Measurements from ENCODE around the gene MOSPD3. TPM values are rescaled to one million over a fixed set of nuclear protein-coding genes. Genes with fewer than 3 reads are reported as not detected.

MOSPD3 gene
- total RNA-seq, 6 experiments from 2014 or later, result 8.6 to 19.3 (median 13.9) TPM

GRCh38 chr7:100577103-100577502 is 35.2 kb upstream of the MOSPD3 start:
- H3K9me3 ChIP-seq, result no peaks in the 10 kb centered on the region
- no peak for ATAC-seq
- H3K4me1 ChIP-seq, result peaks cover 0 to 5% (median 0%) of the 10 kb centered on the region in 4 donors
- intact Hi-C loops (cut with DNase I), result no loop called here
- no peak overlapping the region for H3K27ac ChIP-seq
- no peak for TF ChIP-seq POLR2A (IDR thresholded peaks at IDR 0.05)
- TF ChIP-seq CTCF (IDR thresholded peaks at IDR 0.05), result no peak
- H3K27me3 ChIP-seq, result no peaks in the 10 kb centered on the region
- no peak overlapping the region for H3K4me3 ChIP-seq
- 100% methylated on average over 1 of the region's 24 CpGs for WGBS (ENCODE audit: insufficient coverage, low coverage, low lambda C conversion rate, missing lambda C conversion rate)
- no peak for DNase-seq
- peaks cover 0 to 64% (median 14%) of the 10 kb centered on the region in 4 donors for H3K36me3 ChIP-seq

GRCh38 chr7:100577507-100577906 is 34.8 kb upstream of the MOSPD3 start:
- H3K27me3 ChIP-seq, result no peaks in the 10 kb centered on the region
- no peaks in the 10 kb centered on the region for H3K9me3 ChIP-seq
- 100% methylated on average over 1 of the region's 14 CpGs for WGBS (ENCODE audit: insufficient coverage, low coverage, low lambda C conversion rate, missing lambda C conversion rate)
- ATAC-seq (no peak), DNase-seq (no peak)
- no peak overlapping the region for H3K27ac ChIP-seq
- TF ChIP-seq POLR2A (IDR thresholded peaks at IDR 0.05) (no peak), CTCF (IDR thresholded peaks at IDR 0.05) (no peak)
- intact Hi-C loops (cut with DNase I), result no loop called here
- H3K36me3 ChIP-seq, result peaks cover 0 to 66% (median 16%) of the 10 kb centered on the region in 4 donors
- H3K4me3 ChIP-seq, result no peak overlapping the region
- peaks cover 0 to 7% (median under 1%) of the 10 kb centered on the region in 4 donors for H3K4me1 ChIP-seq

GRCh38 chr7:100578246-100579183 is 33.8 kb upstream of the MOSPD3 start:
- ATAC-seq, result no peak

More at GRCh38 chr7:100578246-100579183, 33.8 kb upstream of the MOSPD3 start:
- Histone ChIP-seq H3K9me3 (no peaks in the 10 kb centered on the region), H3K27ac (no peak overlapping the region), H3K4me1 (peaks cover 0 to 14% (median 5%) of the 10 kb centered on the region in 4 donors), H3K36me3 (peaks cover 0 to 66% (median 16%) of the 10 kb centered on the region in 4 donors), H3K27me3 (no peaks in the 10 kb centered on the region), H3K4me3 (no peak overlapping the region)
- 80% methylated on average over 2 of the region's 28 CpGs for WGBS (ENCODE audit: insufficient coverage, low coverage, low lambda C conversion rate, missing lambda C conversion rate)
- intact Hi-C loops (cut with DNase I), result no loop called here
- no peak for DNase-seq
- TF ChIP-seq CTCF (IDR thresholded peaks at IDR 0.05), result no peak
- no peak for TF ChIP-seq POLR2A (IDR thresholded peaks at IDR 0.05)
